ENCODE data around the gene COIL. TPM values are rescaled to one million over a fixed set of nuclear protein-coding genes. Genes with fewer than 3 reads are reported as not detected.

COIL gene
- total RNA-seq (10 to 100 TPM; 19.4 to 20.3 TPM), total RNA-seq (24.9 to 63.9 (median 40.4) reads per million in 172 experiments)
- 12.0 TPM for polyA plus RNA-seq (2013, experiment 1 of 2)
- polyA plus RNA-seq (2013, experiment 2 of 2) = 12.4 TPM

DNA sequence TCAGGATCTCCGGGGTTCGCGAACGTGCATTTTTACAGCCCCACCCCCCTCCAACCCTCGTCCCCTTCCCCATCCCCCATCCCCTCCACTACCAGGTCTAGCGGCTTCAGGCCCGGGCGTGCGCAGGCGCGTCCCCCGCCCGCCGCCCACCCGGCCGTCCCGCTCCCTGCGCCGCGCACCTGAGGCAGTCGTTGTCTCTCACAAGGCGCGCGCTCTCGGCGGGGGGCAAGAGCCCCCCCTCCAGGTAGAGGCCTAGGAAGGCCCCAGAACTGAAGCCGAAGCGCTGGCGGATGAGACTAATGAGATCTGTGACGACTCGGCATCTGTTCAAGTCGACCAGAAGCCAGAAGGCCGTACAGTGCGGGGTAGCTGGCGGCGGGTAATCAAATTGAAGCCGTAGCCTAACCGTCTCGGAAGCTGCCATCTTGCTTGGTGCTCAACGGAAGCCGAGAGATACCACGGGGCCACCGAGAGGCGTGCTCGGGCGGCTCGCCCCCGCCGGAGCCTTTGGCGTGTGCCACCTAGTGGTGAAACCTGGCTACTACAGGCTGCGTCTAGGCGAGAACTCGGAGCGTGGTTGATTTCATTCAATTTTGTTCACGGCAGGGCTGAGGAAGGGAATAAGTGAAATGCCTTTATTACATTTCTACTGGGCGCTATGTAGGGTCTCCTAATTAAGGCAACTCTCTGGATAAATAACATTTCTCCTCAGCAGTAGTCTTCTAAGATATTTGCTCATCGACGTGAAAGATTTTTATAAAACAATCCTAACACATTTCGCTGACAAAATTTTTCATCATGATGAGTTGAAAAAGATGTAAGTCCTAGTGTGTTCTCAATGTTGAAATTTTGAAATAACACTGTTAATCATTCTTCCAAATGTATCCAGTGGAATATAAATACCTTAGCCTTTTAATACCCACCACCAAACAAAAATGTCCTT lies at the start of gene COIL:
TSS of gene COIL (minus strand) at position 455 of the 943 bp plus-strand sequence. CDS start at position 424, 31 bp downstream.
- POLR2A ChIA-PET = interaction anchor here (0.7 to 2.3 kb wide), 4 partner anchors 18 to 127 kb away, joined by 5 to 12 read pairs (median 9); partner anchors contain the start of genes C17orf67, DGKE, SCPEP1 and TRIM25
- Histone ChIP-seq H3K36me3 (ENCODE audit: insufficient read depth, low read length) (peaks cover 3% of the 10 kb centered on the region), H3K4me3 (ENCODE audit: low read length) (peak within 1 kb of the TSS; percentile 68), H3K27ac (ENCODE audit: low read depth in 1 of 2, low read length in 2 of 2) (peak within 1 kb of the TSS; percentile 82 to 83), H3K9me3 (ENCODE audit: control insufficient read depth in 1 of 2, insufficient read depth in 1 of 2, low read length in 2 of 2) (no peaks in the 10 kb centered on the region), H3K27me3 (ENCODE audit: control insufficient read depth in 1 of 2, insufficient read depth in 2 of 2, low read length in 2 of 2) (peaks cover 0 to 2% of the 10 kb centered on the region in 2 experiments), H3K4me1 (ENCODE audit: insufficient read depth, low read length) (peaks cover 26% of the 10 kb centered on the region)
- Mint-ChIP-seq H3K4me1 (ENCODE audit: low read depth) (peaks cover 27% of the 10 kb centered on the region), H3K4me3 (peak within 1 kb of the TSS; percentile 93), H3K27me3 (no peaks in the 10 kb centered on the region), H3K27ac (peak within 1 kb of the TSS; percentile 78), H3K36me3 (ENCODE audit: low read depth) (peaks cover 6% of the 10 kb centered on the region), H3K9me3 (no peaks in the 10 kb centered on the region)
- intact Hi-C loops (cut with DNase I, micrococcal nuclease) = loop anchor here (2.0 to 10.0 kb wide), 5 partner anchors 18 to 1546 kb away; partner anchors contain the start of genes NOG (in 1 of the 2), SCPEP1 (in 1 of the 2) and TRIM25 (in 1 of the 2)
- TF ChIP-seq CTCF (IDR thresholded peaks at IDR 0.05) = peak; percentile 96
- CTCF ChIA-PET = interaction anchor here (0.6 to 3.1 kb wide), 8 partner anchors 11 to 128 kb away, joined by 3 to 21 read pairs (median 4); partner anchors contain the start of genes AKAP1 and SCPEP1
- peak; percentile 89 to 96 (median 92) for DNase-seq
- ATAC-seq (ENCODE audit: poor library complexity) = peak; percentile 97

DNA sequence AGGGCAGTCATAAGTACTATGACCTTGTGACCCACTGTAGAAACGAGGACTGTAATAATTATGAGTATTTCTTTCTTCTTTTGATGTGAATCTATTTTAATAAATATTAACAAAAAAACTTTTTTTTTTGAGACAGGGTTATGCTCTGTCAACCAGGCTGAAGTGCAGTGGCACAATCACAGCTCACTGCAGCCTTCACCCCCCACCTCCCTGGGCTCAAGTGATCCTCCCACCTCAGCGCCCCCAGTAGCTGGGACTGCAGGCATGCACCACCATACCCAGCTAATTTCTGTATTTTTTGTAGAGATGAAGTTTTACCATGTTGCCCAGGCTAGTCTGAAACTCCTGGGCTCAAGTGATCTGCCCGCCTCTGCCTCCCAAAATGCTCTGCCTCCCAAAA lies 49.6 kb upstream of the COIL start:
- H3K27me3 Mint-ChIP-seq = no peaks in the 10 kb centered on the region

More for the DNA sequence above, 49.6 kb upstream of the COIL start:
- H3K4me1 Mint-ChIP-seq (ENCODE audit: low read depth) = peaks cover 5% of the 10 kb centered on the region
- Histone ChIP-seq H3K36me3 (ENCODE audit: insufficient read depth, low read length) (no peaks in the 10 kb centered on the region), H3K27ac (ENCODE audit: low read depth in 1 of 2, low read length in 2 of 2) (no peak overlapping the region), H3K4me1 (ENCODE audit: insufficient read depth, low read length) (peaks cover 7% of the 10 kb centered on the region), H3K9me3 (ENCODE audit: control insufficient read depth in 1 of 2, insufficient read depth in 1 of 2, low read length in 2 of 2) (no peaks in the 10 kb centered on the region), H3K27me3 (ENCODE audit: control insufficient read depth in 1 of 2, insufficient read depth in 2 of 2, low read length in 2 of 2) (no peaks in the 10 kb centered on the region), H3K4me3 (ENCODE audit: low read length) (no peak overlapping the region)
- TF ChIP-seq CTCF (IDR thresholded peaks at IDR 0.05) = no peak
- ATAC-seq (ENCODE audit: poor library complexity) (no peak), DNase-seq (no peak)
- CTCF ChIA-PET = interaction anchor here (0.9 to 2.8 kb wide), 4 partner anchors 8 to 47 kb away, joined by 3 to 10 read pairs (median 4); no protein-coding TSS in a partner anchor
- H3K27ac Mint-ChIP-seq = no peak overlapping the region
- POLR2A ChIA-PET = interaction anchor here (0.6 to 0.7 kb wide), 2 partner anchors 40 to 177 kb away, joined by 3 read pairs; partner anchors contain the start of genes C17orf67 and DGKE
- H3K4me3 Mint-ChIP-seq = no peak overlapping the region
- no peaks in the 10 kb centered on the region for H3K36me3 Mint-ChIP-seq (ENCODE audit: low read depth)
- no peaks in the 10 kb centered on the region for H3K9me3 Mint-ChIP-seq
- intact Hi-C loops (cut with DNase I, micrococcal nuclease) = loop anchor here in 1 of 2 experiments (5.0 kb wide), 1 partner anchor 102 kb away; no protein-coding TSS in a partner anchor

All from CD4-positive, alpha-beta T cell (primary cell).